Epidermal melanocyte (primary cell): ENCODE data around the gene UBXN6.

Experiments
- DNase-seq: peaks from one replicate; pipeline ENCODE4 v3.0.0; 2011; ENCODE audit warnings: low spot score; ENCODE audit not compliant: insufficient read length

Gene UBXN6

DNA sequence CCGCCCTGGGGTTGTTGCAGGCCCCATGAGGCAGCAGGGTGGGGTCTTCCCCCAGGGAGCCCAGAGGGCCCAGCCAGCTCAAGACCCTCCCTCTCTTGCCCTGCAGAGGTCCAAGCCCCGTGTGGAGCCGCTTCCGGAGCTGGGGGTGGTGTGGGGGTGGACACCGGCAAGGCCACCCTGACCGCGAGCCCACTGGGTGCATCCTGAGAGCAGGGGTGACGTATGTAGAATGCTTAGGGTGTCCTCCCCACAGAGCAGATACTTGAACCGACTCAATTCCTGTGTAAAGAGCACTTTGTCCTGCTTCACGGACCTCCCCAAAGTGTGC lies 14.8 kb downstream of the UBXN6 start:
- no peak for DNase-seq

DNA sequence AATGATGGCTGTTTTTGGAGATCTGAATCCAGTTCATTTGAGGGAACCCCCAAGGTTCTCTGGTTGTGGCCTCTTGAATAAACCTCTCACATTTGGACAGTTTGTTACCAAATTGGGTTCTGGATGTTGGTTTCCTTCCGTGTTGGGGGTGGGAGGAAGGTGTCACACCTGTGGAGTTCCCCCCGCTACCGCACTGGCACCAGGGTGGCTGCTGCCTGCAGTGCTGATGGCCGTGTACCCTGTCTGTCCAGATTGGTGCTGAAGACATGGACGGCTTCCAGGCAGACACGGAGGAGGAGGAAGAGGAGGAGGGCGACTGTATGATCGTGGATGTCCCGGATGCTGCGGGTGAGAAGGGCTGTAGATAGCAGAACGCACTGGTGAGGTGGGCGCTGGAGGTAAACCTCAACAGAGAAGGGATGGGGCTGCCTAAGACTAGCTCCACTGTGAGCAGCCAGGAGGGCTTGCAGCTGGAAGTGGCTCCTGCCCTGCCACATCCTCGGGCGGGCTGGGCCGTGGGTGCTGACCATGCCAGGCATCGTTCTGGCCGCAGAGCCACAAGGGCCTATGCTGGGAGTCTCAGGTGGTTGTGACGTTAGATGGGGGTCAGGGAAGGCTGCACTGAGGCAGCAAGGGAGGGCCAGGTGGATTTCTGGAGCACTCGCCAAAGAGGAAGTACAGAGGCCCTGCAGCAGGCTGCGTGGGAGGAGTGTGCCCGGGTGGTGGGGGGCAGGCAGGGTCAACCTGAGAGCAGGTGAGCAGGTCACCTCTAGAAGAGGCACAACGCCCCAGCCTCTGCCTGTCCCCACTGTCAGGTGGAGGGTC lies 15.4 kb downstream of the UBXN6 start:
- no peak for DNase-seq

DNA sequence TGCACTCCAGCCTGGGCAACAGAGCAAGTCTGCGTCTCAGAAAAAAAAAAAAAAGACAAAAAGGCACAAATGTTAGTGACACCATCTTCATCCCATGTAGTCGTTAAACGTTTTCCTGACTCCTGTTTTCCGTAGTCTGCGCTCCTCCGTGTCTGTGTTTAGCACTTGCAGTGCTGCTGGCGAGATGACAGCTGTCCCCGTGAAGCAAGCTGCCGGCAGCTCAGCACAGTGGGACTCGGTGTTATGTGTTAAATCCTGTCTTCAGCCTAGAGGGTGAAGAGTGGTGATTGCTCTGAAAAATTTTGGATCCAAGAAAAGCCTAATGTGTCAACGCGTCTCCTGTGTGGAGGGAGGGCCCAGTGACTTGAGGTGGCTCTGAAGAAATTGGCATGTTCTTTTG lies 18.4 kb downstream of the UBXN6 start:
- DNase-seq, result no peak

DNA sequence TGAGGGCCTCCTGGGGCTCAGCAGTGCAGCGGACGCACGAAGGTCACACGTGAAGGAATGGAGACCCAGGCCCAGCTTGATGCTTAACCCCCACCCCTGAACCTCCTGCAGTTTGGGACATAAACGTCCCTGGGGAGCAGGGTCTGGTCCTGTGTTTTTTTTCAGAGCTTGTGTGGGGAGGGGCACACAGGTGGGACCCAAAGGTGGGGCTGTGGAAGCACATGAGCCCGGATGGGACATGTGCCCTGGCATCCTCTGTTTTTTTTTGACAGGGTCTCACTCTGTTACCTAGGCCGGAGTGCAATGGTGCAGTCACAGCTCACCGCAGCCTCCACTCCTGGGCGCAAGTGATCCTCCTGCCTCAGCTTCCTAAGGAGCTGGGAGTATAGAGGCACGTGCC lies 20.5 kb downstream of the UBXN6 start:
- no peak for DNase-seq

DNA sequence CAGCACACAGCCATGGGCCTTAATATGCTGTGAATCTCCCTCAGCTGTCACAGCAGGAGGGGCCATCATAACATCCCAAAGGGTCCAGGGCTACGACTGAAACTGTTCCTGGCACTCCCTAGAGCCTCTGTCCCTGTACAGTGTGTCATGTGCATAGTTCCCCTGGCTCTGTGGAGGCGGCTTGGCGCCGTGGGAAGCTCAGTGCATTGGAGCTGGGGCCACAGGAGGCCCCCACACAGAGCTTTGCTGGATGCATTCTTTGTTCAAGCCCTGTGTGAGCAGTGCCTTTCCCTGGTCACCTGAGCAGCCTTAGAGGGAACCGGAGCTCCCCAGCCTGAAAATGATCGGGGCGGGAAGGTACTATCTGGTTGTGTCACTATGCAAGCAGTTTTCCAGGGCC lies 21.4 kb downstream of the UBXN6 start:
- DNase-seq, result no peak

DNA sequence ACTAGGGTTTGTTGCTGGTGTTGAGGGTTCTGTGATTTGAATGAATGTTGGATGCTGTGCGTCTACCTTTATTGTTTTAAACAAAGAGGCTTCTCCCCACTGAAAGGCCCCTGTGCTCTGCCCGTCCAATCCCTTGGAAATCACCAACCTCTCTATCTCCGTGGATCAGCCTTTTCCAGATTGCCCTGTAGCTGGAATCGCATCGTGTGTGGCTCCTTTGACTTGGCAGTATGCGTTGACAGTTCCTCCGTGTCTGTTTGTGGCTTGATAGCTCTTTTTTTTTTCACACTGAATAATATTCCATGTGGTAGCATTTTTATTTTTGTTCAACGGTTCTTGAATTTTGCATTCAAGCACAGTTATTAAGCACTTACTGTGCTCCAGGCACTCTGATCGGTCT lies 23.2 kb downstream of the UBXN6 start:
- no peak for DNase-seq

DNA sequence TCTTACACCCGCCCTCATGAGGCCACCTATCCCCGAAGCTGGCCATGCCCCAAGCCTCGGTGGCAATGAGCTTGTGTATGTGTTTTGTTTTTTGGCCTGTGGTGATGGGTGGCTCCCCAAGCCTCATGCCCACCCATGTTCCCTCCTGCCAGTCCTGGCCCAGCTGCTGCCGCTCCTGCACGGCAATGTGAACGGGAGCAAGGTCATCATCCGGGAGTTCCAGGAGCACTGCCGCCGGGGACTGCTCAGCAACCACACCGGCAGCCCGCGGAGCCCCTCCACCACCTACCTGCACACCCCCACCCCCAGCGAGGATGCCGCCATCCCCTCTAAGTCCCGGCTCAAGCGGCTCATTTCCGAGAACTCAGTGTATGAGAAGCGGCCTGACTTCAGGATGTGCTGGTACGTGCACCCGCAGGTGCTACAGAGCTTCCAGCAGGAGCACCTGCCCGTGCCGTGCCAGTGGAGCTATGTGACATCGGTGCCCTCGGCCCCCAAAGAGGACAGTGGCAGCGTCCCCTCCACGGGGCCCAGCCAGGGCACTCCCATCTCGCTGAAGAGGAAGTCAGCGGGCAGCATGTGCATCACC lies 24.6 kb downstream of the UBXN6 start:
- DNase-seq, result no peak

DNA sequence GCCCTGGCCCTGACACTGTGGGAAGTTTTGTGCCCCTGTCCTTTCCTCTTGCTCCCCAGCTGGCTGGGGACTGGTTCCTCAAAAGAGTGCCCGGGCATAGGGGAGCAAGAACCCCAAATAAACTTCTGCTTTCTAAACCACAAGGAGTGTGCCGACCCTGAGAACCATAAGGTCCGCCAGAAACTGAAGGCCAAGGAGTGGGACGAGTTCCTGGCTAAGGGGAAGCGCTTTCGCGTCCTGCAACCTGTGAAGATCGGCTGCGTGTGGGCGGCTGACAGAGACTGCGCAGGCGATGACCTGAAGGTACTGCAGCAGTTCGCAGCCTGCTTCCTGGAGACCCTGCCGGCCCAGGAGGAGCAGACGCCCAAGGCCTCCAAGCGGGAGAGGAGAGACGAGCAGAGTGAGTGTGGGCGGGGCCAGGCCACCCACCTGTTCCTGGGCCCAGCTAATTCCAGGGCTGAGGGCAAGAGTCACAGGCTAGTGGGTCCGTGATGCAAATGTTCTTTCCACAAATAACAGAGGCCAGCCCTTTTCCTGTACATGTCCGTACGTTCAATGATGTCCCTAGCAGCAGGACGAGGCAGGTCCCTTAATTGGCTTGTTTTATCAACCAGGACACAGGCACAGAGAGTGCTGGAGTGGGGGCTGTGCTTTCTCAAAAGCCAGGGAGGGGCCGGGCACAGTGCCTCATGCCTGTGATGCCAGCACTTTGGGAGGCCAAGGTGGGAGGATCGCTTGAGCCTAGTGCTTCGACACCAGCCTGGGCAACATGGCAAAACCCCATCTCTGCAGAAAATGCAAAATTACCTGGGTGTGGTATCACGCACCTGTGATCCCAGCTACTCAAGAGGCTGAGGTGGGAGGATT lies 25.6 kb downstream of the UBXN6 start:
- no peak for DNase-seq

DNA sequence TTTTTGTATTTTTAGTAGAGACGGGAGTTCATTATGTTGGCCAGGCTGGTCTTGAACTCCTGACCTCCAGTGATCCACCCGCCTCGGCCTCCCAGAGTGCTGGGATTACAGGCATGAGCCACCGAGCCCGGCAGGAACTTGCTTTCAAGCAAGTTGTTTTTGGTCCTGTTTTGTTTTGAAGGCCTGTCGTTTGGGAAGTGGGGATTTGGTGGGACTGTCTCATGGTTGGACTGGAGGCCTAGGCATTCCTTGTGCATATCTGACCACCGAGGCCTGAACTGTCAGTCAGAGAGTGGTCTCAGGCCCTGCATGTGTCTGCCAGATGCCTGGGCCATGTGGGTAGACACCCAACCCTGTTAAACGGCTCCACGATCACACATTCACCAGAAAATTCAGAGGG lies 26.3 kb downstream of the UBXN6 start:
- no peak for DNase-seq

DNA sequence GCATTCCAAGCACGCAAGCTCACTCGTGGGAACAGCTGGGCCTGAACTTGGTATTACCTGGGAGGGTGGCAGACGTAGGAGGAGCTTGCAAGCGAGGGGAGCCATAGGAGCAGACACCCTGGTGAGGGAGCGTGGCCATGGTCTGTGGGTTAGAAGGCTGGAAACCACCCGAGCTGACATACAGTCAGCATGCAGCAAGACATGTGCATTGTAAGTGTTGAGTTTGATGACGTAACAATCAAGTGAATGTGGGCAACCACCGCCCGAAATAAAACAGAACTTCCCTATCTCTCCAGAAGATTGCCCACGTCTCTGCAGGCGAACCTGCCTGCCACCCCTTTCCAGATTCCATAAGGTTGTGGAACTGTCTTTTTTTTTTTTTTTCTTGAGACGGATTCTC lies 26.8 kb downstream of the UBXN6 start:
- DNase-seq, result no peak

DNA sequence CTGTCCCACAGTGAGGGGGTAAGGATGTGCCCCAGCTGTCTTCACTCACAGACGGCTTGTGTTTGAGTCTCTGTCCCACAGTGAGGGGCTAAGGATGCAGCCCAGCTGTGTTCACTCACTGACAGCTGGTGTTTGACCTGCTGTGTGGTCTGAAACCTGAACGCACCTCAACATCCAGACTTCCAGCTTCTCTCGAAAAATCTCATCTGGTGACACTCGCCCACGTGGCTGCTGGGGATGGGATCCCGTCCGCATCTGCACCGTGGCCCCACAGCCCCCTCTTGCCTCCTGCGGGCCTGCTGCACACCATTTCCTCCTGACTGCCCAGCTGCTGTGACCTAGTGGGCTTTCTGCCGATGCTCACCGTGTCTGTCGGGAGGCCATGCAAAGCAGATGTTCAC lies 27.8 kb downstream of the UBXN6 start:
- no peak for DNase-seq

DNA sequence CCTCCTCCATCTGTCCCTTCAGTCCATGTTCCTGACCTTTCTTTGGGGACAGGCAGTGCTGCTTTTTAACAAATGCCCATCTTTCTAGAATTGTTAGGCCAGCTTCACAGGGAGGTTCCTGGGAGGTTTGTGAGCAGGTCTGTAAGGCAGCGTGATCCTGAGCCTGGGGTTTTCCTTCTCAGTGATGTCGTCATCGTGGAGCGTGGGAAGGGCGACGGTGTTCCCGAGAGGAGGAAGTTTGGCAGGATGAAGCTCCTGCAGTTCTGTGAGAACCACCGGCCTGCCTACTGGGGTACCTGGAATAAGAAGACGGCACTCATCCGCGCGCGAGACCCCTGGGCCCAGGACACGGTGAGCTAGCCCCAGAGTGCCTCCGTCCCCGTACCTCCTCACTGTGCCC lies 28.3 kb downstream of the UBXN6 start:
- DNase-seq, result no peak

DNA sequence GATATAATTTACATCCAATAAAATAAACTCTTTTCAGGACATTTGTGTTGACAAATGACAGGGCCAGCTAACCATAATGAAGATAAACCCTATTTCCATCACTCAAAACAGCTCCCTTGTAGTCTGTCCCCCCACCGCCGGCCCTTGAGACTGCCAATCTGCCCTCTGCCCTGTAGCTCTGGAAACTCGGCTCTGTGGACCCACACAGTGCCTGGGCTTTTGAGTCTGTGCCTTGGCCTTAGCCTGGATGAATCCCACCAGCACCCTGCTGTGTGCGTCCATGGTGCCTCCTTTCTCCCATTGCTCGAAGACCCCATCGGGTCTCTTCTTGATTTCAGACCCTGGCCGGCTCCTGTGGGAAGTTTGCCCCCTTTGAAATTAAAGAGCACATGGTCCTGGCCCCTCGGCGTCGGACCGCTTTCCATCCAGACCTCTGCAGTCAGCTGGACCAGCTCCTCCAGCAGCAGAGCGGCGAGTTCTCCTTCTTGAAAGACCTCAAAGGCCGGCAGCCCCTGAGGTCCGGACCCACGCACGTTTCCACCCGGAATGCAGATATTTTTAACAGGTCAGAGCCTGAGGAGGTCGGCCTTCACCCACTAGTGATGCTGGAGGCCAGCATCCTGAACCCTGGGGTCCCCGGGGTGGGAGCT lies 29.1 kb downstream of the UBXN6 start:
- DNase-seq, result no peak

DNA sequence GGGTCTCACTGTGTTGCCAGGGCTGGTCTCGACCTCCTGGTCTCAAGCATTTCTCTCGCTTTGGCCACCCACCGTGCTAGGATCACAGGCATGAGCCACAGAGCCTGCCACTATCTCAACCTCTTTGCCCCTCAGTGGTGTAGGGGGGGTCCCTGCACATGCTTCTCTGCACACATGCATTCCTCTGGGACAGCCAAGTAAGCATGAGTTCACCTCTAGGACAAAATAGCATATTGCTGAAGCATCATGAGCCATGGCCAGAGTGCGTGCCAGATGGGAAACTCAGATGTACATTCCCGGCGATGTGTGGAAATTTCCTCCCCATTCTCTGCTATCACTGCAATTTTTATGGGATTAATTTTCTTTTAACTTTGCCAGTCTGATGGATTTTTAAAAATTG lies 32.1 kb downstream of the UBXN6 start:
- no peak for DNase-seq

DNA sequence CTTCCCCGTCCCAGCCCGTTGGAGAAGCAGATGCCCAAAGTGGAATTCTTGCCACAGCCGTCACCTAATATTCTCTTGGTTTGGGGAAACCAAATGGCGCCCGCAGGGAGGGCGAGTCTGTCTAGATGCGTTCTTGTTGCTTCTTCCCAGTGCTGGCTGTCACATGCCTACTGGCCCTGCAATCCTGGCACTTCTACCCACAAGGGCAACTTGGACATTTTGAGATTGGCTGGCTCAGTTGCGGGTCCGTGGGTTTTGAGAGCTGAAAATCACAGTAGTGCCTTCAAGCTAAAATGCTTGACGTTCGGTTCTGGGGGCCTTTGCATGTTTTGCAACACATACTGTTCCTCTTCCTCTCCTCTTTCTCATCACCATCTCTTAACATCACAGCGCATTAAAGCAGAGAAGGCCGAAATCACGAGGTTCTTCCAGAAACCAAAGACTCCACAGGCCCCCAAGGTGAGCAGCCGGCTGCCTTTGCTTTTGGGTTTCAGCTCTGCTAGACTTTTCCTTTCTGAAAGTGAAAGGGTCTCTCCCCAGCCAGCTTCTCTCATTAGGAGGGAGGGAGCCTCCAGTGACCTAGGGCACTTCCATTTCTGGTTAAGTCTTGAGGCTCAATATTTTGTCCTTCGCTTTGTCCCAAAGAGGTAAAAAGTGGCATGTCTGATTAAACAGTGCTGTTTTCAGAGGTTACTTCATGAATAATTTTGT lies 34.0 kb downstream of the UBXN6 start:
- no peak for DNase-seq

DNA sequence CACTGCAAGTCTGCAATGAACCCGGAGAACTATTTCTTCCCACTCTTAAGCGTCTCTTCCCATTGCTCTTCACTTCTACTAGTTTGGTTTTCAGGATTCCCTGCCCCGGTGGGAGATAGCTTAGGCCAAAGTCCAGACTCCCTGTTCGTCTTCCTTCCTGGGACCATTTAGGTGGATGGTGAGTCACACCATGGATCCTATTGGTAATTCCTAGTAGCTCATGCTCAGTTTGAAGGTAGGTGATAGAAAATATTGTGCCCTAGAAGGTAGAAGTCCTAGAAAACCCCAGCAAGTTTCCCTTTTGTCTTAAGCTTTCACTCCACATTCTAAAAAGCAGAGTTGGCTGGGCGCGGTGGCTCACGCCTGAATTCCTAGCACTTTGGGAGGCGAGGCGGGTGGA lies 41.3 kb downstream of the UBXN6 start:
- DNase-seq, result no peak

DNA sequence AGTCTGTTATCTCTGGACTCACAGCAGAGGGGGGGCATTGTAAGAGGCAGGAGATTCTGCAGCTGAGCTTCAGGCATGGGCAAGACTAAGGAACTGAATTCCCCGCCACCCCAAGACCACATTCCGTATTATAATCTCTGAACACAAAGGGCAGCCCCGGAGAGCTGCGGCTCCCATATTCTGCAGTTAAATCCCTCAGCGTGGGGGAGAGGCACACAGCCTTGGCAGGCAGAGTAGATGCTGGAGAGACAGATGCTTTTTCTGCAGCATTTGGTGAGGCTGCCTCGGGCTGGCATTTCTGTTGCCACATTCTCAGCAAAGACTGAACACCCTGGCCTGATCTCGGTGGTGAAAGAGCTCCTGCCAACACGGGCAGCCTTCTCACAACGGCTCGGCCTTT lies 42.2 kb downstream of the UBXN6 start:
- no peak for DNase-seq

DNA sequence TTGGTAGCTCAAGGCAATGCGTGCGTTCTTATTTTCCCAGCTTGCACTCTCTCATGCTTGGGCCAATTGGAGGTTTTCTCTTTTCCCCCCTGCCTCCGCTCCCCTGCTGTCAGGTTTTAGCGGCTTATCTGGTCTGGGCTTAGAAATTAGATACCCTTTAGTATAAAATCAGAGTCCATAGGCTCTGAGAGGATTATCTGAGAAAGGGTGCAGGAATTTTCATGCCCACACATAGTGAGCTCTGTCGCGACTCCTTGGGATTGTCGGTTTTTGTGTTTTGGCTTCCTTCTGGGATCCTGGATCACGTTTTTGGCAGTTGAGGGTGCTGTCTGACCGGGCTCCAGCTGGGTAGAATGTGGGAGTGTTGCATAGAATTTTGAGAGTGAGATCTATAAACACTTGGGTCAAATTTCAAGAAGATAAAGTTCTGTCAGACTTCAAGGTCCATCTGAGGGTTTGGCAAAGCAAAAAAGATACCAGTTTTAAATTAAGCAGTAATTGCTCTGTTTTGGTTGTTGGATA lies 42.7 kb downstream of the UBXN6 start:
- DNase-seq, result no peak

DNA sequence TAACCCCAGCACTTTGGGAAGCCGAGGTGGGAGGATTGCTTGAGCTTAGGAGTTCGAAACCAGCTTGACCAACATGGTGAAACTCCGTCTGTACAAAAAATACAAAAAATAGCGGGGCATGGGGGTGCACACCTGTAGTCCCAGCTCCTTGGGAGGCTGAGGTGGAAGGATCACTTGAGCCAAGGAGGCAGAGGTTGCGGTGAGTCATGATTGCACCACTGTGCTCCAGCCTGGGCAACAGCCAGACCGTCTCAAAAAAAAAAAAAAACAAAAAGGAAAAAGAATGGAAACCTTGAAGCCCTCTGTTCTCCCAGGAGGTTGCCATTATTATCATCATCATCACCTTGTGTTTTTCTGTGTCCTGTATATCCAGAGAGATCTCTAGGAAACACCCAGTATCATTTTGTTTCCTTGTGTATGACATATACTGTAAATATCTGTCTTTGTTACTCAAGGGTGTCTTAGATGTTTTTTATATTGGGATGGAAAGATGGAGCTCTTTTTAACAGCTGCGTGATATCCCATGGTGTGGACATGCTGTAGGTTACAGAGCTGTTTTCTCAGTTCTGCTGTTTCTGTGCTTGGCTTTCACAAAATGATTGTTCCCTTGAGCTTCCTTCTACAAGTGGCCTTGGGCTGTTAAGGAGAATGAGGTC lies 43.3 kb downstream of the UBXN6 start:
- no peak for DNase-seq

DNA sequence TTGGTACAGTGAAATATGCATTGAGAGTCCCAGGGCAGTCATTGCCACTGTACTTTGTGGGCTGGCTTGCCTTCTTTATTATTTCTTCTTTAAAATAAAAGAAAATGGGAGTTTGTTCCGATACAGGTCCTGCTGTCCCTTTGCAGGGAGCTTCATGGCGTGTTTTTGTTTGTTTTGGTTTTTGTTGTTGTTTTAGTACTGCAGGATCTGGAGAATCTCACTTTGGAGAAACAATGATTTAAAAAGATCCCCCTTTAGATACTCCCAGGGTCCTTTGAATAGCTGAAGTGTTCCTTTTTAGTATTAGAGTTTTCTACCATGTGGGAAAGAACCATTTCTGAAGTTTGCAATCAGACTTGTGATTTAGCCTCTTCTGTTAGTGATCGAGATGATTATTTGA lies 44.0 kb downstream of the UBXN6 start:
- DNase-seq, result no peak
